NCI-H1417 treated with DMSO at 0.1 percent for 48 hours (cell line): ENCODE results near the gene BEND3.
"Not testable (repeated sequence)": the region's sequence is repeated elsewhere in the genome, so short reads cannot be mapped to it uniquely, and the experiment has no call there.

Source experiments
- DNase-seq: peaks from one replicate; lab custom pipeline; 2025; lab: John Stamatoyannopoulos, UW

The BEND3 gene

GRCh38 chr6:107114926-107115694, at the start of gene BEND3:
Gene BEND3, minus strand, starts transcription at chr6:107115515. Its CDS starts 16,230 bp downstream, at chr6:107099285.
- no peak for DNase-seq

GRCh38 chr6:107164299-107164698, 49.0 kb upstream of the BEND3 start:
- DNase-seq: not testable (repeated sequence)

GRCh38 chr6:107161521-107161920, 46.2 kb upstream of the BEND3 start:
- DNase-seq: no peak

DNA sequence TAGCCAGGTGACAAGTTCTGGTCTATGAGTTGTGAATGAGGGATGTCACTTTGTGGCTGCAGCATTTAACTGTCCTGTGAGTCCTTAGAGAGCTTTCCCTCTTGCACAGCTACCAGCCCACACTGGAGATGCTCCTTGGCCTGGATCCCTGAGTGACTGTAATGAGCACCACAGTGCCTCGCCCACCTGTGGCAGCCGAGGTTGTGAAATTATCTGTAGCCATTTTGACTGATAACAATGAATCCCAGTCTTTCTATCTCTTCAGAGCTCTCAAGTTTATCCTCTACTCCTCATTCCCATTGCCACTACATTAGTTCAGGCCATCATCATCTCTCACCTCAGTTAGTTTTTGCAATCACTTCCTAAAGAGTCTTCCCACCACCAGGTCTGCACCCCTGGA, 41.3 kb upstream of the BEND3 start:
- no peak for DNase-seq

GRCh38 chr6:107154801-107155160, 39.5 kb upstream of the BEND3 start:
- DNase-seq: peak; percentile 31

DNA sequence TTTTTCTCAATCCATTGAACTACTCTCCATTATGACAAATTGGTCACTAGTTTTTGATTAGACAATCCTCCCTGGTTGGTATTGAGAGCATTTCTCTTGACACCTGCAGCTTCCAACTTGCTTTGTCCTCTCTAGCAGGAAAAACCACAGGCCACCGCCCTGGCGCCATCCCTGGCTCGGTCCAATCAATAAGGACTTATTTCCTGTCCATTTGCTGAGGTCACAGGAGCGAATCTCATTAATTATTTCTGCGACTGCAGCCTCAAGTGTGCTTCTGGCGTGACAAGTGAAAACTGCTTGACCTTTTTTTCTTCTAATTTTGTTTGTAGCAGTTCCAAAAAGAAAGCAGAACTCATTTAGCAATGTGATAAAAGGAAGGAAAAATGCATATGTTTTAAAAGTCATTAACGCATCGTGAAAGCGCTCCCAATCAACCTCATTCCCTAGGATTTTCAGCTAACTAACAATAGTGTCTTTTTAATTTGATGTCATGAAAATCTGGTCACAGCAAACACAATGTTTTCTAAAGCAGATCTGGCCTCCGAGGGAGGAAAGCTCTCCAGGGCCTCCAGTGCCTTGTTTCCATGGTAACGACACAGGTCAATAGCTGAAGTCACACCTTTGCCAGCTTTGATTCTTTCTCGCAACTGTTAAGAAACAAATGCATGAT, 39.0 kb upstream of the BEND3 start:
- peak; percentile 56 for DNase-seq

DNA sequence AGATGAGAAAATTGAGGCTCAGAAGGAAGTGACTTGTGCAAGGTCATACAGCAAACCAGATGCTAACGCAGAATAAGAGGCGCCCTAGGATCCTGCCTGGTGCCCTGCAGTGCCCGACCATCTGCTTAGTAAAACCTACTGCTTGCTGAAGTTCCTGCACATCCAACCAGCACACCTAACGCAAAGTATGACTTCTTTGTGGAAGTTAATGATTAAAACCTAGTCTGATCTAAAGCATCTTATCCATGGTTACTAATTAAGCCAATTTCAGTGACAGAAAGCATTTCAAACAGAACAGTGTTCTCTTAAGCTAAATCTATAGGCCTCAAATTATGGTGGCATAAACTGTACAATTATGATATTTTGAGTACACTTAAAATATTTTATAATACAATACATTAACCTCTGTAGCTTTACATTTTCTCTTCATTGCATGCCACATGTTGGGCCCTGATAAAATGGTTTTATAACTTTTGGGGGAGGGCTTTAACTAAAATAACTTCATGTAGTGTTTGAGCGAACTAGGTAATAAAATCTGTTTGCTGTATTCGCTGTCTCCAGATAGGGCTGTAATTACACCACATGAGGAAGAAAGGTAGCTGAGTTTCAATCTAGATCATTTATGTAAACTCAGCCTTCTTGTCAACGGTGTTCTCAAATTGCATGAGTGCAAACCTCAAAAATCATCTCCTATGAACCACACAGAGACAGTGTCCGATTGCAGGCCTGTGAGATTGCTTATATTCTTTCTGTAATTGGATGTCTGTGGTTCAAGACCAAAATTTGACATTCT, 37.5 kb upstream of the BEND3 start:
- DNase-seq: peak; percentile 5

GRCh38 chr6:107144666-107145065, 29.4 kb upstream of the BEND3 start:
- no peak for DNase-seq

DNA sequence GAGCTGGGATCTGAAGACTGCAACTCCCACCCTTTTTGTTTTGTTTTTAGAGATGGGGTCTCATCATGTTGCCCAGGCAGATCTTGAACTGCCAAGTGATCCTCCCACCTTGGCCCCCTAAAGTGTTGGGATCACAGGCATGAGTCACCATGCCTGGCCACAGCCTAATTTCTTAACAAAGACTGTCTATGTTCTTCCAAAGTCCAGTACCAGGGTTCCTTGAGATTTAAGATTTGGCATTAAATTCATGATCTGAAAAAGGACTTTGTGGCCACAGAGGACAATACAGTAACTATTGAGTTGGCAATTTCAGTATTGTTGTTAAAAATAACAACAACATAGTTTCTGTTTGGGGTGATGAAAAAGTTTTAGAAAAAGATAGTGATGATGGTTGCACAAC, 28.7 kb upstream of the BEND3 start:
- no peak for DNase-seq

- DNase-seq: no peak
Measured at GRCh38 chr6:107140581-107140980, 25.3 kb upstream of the BEND3 start.

DNA sequence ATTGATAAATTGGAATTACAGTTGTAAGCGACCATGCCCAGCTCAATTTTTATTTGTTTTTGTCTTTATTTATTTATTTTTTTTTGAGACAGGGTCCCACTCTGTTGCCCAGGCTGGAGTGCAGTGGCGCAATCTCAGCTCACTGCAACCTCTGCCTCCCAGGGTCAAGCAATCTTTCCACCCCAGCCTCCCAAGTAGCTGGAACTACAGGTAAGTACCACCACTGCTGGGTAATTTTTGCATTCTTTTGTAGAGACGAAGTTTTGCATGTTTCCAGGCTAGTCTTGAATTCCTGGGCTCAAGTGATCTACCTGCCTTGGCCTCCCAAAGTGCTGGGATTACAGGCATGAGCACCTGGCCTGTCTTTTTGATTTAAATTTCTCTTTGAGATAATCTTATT, 21.0 kb upstream of the BEND3 start:
- DNase-seq: not testable (repeated sequence)

GRCh38 chr6:107135048-107135680, 19.8 kb upstream of the BEND3 start:
- DNase-seq: not testable (repeated sequence)

DNA sequence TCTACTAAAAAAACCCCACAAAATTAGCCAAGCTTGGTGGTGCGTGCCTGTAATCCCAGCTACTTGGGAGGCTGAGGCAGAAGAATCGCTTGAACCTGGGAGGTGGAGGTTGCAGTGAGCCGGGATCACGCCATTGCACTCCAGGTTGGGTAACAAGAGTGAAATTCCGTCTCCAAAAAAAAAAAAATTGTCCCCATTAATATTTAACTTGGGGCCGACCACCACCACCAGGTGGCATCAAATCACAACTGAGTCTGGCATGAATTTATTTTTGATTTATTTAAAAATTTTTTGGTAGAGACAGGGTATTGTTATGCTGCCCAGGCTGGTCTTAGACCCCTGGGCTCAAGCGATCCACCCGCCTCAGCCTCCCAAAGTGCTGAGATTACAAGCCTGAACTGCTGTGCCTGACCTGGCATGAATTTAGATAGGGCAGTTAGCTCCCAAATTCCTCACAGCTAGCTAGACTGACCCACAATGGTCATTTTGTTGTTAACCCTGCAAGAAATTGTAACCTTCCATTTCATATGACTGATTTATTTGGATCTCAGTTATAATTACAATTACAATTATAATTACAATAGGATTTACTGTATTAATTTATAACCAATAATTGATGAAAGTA, 17.1 kb upstream of the BEND3 start:
- DNase-seq: no peak

DNA sequence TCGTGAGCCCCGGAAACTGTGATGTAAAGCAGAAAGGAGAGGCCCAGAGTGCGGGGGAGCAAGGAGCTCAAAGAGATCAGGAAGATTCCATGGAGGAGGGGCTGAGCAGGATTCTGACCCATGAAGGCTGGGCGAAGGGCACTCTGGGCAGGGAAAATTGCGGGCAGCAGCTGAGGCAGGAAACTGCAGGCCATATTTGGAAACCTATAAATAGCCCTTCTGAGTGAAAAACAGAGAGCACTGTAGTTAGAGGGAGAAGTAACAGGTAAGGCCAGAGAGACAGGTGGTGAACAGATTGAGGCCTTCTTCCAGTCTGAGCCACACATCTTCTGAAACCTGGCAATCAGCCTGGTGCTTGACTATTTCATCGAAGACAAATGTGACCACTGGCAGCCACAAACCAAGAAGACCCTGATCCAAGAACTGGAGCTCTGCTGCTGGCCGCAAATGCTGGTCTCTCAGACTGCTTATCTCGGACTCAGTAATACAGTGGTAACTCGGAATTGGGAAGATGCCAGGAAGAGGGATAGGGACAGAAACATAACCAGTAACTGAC, 14.1 kb upstream of the BEND3 start:
- no peak for DNase-seq

- DNase-seq: no peak
Measured at GRCh38 chr6:107128577-107128976, 13.3 kb upstream of the BEND3 start.

DNA sequence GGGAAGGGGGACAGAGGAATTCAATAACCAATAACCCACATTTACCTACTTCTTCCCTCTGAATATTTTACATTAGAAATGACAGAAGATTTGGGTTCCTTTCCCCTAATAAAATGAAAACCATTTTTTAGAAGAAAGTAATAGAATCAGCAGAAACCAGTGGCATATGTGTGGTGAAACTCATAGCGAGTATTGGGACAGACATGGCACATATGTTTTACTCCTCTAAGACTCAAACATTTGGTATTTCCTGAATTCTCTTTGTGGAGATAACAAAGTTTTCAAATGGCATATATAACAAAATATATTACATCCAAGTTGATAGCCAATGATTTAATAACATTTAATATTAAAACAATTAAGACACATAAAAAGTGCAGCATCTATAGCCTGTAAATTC, 12.9 kb upstream of the BEND3 start:
- DNase-seq: no peak

- DNase-seq: no peak
Measured at GRCh38 chr6:107125771-107126170, 10.5 kb upstream of the BEND3 start.

- DNase-seq: no peak
Measured at GRCh38 chr6:107124934-107125348, 9.6 kb upstream of the BEND3 start.

DNA sequence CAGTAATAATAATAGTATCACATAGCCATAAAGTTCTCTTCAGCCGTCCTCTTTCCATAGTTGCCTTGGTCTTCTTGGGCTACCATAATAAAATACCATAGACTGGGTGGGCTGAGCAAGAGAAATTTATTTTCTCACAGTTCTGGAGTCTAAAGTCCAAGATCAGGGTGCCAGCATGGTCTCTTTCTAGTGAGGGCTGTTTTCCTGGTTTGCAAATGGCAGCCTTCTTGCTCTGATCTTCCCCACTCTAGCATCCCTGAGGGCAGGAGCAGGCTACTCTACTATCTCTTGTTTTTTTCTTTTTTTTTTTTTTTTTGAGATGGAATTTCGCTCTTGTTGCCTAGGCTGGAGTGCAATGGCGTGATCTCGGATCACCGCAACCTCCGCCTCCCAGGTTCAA, 8.2 kb upstream of the BEND3 start:
- DNase-seq: no peak

GRCh38 chr6:107122748-107123147, 7.4 kb upstream of the BEND3 start:
- DNase-seq: no peak

GRCh38 chr6:107121964-107122495, 6.7 kb upstream of the BEND3 start:
- DNase-seq: no peak
